ENCODE results near the gene CLIC4. TPM values are rescaled to one million over a fixed set of nuclear protein-coding genes. Genes with fewer than 3 reads are reported as not detected.
"Not testable (repeated sequence)": the region's sequence is repeated elsewhere in the genome, so short reads cannot be mapped to it uniquely, and the experiment has no call there.

CLIC4 gene
- total RNA-seq, 1 donor from 2014 or later: 325 TPM

DNA sequence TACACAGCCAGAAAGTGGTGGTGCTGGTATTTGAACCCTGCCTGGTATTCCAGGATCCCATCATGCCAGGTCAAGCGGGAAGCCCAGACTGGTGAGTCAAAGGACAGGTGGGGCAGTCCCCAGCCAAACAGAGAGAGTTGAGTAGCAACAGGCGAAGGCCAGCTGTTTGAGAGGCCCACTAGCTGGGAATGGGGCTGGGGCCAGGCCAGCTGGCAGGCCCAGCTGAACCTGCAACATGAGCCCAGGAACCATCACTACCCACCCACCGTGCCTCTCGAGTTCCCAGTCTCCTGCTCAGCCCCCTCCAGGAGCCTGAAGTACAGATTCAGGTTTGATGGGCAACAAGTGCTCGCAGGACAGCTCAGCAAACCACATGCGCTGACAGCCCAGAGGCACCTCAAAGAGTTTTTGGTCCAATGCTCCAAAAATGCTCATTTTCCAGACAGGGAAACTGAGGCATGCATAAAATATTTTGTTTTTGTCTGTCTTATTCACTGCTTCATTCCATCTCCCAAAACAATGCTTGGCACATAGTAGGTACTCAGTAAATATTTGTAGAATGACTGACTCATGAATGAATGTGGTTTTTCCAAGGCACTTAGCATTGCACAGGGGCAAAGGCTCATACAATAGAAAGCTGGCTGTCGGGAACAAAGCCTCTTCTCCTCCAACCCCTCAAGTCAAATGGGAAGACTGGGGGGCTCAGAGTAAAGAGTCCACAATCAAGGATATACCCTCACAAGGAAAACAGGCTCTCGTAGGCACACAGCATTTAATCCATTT, 42.5 kb upstream of the CLIC4 start:
- Histone ChIP-seq H3K36me3 (no peaks in the 10 kb centered on the region), H3K27ac (replicated peaks) (no peak overlapping the region), H3K27me3 (ENCODE audit: low read depth) (no peaks in the 10 kb centered on the region), H3K4me1 (peaks cover 52% of the 10 kb centered on the region), H3K4me3 (no peak overlapping the region), H3K9me3 (replicated peaks) (no peaks in the 10 kb centered on the region)
- no peak for DNase-seq
- intact Hi-C loops (cut with micrococcal nuclease): no loop called here
- TF ChIP-seq, protein P1, sequence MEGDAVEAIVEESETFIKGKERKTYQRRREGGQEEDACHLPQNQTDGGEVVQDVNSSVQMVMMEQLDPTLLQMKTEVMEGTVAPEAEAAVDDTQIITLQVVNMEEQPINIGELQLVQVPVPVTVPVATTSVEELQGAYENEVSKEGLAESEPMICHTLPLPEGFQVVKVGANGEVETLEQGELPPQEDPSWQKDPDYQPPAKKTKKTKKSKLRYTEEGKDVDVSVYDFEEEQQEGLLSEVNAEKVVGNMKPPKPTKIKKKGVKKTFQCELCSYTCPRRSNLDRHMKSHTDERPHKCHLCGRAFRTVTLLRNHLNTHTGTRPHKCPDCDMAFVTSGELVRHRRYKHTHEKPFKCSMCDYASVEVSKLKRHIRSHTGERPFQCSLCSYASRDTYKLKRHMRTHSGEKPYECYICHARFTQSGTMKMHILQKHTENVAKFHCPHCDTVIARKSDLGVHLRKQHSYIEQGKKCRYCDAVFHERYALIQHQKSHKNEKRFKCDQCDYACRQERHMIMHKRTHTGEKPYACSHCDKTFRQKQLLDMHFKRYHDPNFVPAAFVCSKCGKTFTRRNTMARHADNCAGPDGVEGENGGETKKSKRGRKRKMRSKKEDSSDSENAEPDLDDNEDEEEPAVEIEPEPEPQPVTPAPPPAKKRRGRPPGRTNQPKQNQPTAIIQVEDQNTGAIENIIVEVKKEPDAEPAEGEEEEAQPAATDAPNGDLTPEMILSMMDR (IDR thresholded peaks at IDR 0.05; ENCODE audit: borderline replicate concordance): no peak

DNA sequence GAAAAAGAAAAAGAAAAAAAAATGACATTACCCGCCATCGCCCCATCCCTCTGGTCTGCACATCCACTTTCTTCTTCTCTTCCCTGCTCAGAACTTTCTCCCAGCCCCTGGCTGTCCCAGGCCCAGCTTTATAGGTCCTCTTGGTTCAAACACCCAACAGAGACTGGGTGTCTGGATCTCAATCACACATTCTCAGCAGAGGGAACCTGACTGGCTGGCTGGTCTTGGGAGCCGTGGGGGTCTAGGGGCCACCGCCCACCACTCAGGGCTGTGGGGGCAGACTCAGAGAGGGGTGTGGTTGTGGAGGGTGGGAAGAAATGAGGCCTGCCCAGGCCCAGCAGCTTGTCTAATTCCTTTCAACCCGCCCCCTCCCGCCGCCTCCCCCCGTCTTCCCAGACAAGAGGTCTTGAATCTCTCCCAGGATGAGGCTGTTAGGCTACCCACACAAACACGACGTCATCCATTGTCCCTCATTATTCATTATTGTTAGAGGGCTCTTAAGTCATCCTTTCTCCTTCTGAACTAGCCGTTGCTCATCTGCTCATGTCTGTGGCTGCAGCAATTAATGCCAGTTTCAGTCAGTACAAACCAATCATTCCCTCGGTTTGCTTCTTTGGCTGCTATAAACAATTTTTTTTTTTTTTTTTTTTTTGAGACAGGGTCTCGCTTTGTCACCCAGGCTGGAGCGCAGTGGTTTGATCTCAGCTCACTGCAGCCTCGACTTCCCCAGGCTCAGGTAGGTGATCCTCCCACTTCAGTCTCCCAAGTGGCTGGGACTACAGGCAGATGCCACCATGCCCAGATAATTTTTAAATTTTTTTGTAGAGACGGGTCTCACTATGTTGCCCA, 40.6 kb upstream of the CLIC4 start:
- peak overlapping the region; percentile 42 for H3K4me3 ChIP-seq
- intact Hi-C loops (cut with micrococcal nuclease): no loop called here

DNA sequence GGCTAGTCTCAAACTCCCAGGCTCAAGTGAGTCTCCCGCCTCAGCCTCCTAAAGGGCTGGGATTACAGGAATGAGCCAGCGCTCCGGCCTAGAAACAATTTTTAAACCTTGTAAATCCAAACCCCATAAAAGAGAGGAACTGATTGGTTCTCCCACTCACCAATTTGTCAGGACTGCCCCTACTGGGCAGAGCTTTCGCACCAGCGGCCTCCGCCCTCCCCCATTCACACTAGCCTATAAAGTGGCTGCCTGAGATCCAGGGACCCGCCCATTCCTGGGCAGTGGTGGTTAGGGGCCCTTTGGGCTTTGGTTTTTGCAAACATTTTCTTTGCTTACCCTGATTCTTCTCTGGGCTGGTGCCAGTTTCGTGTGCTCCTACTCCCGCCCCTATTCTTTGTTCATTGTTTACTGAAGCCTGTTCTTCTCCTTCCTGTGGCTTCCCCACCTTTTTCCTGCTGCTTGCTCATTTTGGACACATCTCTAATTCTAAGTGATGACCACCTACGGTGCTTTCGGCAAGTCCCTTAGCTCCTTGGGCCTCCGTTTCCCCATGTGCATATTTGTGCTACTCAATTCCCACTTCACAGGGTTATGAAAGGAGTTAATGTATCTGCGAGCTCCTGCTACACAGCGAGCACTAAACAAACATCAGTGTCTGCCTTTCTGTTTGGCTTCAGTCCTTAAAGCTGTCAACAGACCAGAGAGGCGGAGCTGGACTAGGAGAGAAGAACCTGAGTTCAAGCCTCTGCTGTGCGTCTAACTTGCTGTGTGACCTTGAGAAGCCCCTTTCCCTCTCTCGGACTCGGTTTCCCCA, 39.8 kb upstream of the CLIC4 start:
- TF ChIP-seq, protein P1 (IDR thresholded peaks at IDR 0.05; ENCODE audit: borderline replicate concordance): no peak
- peak; percentile 82 for DNase-seq
- Histone ChIP-seq H3K4me1 (peaks cover 49% of the 10 kb centered on the region), H3K27ac (replicated peaks) (peak overlapping the region; percentile 88), H3K4me3 (peak overlapping the region; percentile 42), H3K9me3 (replicated peaks) (no peaks in the 10 kb centered on the region), H3K27me3 (ENCODE audit: low read depth) (no peaks in the 10 kb centered on the region), H3K36me3 (no peaks in the 10 kb centered on the region)
- intact Hi-C loops (cut with micrococcal nuclease): no loop called here

More for the DNA sequence above, 40.6 kb upstream of the CLIC4 start:
- Histone ChIP-seq H3K4me1 (peaks cover 43% of the 10 kb centered on the region), H3K27me3 (ENCODE audit: low read depth) (no peaks in the 10 kb centered on the region), H3K9me3 (replicated peaks) (no peaks in the 10 kb centered on the region), H3K27ac (replicated peaks) (peak overlapping the region; percentile 88), H3K36me3 (no peaks in the 10 kb centered on the region)
- TF ChIP-seq, protein P1 (IDR thresholded peaks at IDR 0.05; ENCODE audit: borderline replicate concordance): no peak
- DNase-seq: no peak

DNA sequence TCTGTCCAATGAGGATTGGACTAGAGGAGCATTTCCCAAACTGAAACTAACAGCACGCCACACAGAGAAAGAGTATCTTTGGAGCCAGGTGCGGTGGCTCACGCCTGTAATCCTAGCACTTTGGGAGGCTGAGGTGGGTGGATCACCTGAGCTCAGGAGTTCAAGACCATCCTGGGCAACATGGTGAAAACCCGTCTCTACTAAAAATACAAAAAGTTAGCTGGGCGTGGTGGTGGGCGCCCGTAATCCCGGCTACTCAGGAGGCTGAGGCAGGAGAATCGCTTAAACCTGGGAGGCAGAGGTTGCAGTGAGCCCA, 39.2 kb upstream of the CLIC4 start:
- intact Hi-C loops (cut with micrococcal nuclease); H3K36me3 ChIP-seq; H3K27me3 ChIP-seq (ENCODE audit: low read depth); H3K9me3 ChIP-seq (replicated peaks); DNase-seq: not testable (repeated sequence)
- peak overlapping the region; percentile 42 for H3K4me3 ChIP-seq
- H3K27ac ChIP-seq (replicated peaks): peak overlapping the region; percentile 88
- peaks cover 50% of the 10 kb centered on the region for H3K4me1 ChIP-seq

DNA sequence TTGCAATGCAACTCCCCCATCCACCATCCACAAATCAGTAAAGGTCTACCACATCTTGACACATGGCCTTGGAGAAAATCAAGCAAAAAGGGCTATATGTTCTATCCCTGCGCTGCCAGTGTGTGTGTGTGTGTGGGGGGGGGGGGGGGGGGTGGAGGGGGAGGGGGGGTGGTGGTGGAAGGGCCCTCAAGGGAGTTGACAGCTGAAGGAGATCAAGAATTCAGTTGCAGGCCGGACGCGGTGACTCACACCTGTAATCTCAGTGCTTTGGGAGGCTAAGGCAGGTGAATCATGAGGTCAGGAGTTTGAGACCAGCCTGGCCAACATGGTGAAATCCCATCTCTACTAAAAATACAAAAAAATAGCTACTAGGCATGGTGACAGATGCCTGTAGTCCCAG, 37.6 kb upstream of the CLIC4 start:
- DNase-seq: no peak
- H3K4me1 ChIP-seq: peaks cover 41% of the 10 kb centered on the region
- no peaks in the 10 kb centered on the region for H3K9me3 ChIP-seq (replicated peaks)
- intact Hi-C loops (cut with micrococcal nuclease): no loop called here
- H3K4me3 ChIP-seq: no peak overlapping the region
- no peaks in the 10 kb centered on the region for H3K27me3 ChIP-seq (ENCODE audit: low read depth)
- no peaks in the 10 kb centered on the region for H3K36me3 ChIP-seq
- no peak overlapping the region for H3K27ac ChIP-seq (replicated peaks)
- TF ChIP-seq, protein P1 (IDR thresholded peaks at IDR 0.05; ENCODE audit: borderline replicate concordance): no peak
